HCT116 (cell line): Measurements from ENCODE around the gene CDK7. TPM values are rescaled to one million over a fixed set of nuclear protein-coding genes. Genes with fewer than 3 reads are reported as not detected.
"Not testable (repeated sequence)": the region's sequence is repeated elsewhere in the genome, so short reads cannot be mapped to it uniquely, and the experiment has no call there.

Experiments
- ATAC-seq: fragments of 200-7000 bp; cut with Tn5 transposase; 2 replicates; pipeline ENCODE4 v1.9.1; 2020; ENCODE audit warnings: mild to moderate bottlenecking, moderate library complexity
- BruUV-seq: library from RNA; stranded (reverse); fragments of 400-500 nt; replicated peaks from 2 replicates; lab custom pipeline; 2021; lab: Mats Ljungman, UMichigan
- CTCF ChIA-PET: fragments of 300-600 bp; sonication (Branson Sonifier 250); formaldehyde crosslinking; loops from one replicate; lab custom pipeline; 2021; ENCODE audit warnings: antibody characterized with exemption; lab: Charles Lee
- POLR2A ChIA-PET: fragments of 300-600, 350-600 bp; sonication (Branson Sonifier 250); formaldehyde crosslinking; loops from one replicate; lab custom pipeline; 2021; ENCODE audit warnings: antibody characterized with exemption; lab: Charles Lee
- RAD21 ChIA-PET, 2 experiments: fragments of 300-600 bp; sonication (Branson Sonifier 250); formaldehyde crosslinking; loops; one replicate each; lab custom pipeline; 2023; ENCODE audit warnings: low total read pairs in 2 of 2; ENCODE audit not compliant: uncharacterized antibody in 2 of 2, unreplicated experiment in 2 of 2, low non-redundant PET in 1 of 2; lab: Charles Lee
- DNase-seq: peaks from one replicate; pipeline ENCODE4 v3.0.0-alpha.2; 2010; ENCODE audit warnings: low read depth, low spot score
- H2AFZ ChIP-seq: fragments of 200-600 bp; shearing (Covaris generic), sonication (generic); 2 replicates; pipeline ENCODE4 v1.6.1; 2017; ENCODE audit warnings: low read depth, mixed run types, mixed read lengths, antibody characterized with exemption, low read length; ENCODE audit not compliant: poor library complexity, severe bottlenecking
- H3K27ac ChIP-seq: 2 replicates; pipeline ENCODE4 v1.5.1; 2012; ENCODE audit warnings: low read depth, low read length
- H3K27me3 ChIP-seq: fragments of 200-600 bp; sonication (generic); 2 replicates; pipeline ENCODE4 v1.6.1; 2016; ENCODE audit warnings: mixed run types, low read length, mixed read lengths; ENCODE audit not compliant: insufficient read depth
- H3K36me3 ChIP-seq, 2 experiments: fragments of 200-500 bp in 1 of 2; fragments of 200-600 bp in 1 of 2; sonication (Bioruptor generic) in 1 of 2; sonication (generic) in 1 of 2; 2 replicates each; pipeline versions ENCODE4 v1.5.1 to v1.6.1; 2014 to 2016; ENCODE audit warnings: low read length in 2 of 2, inconsistent platforms in 1 of 2, mixed read lengths in 1 of 2, mixed run types in 1 of 2; ENCODE audit not compliant: insufficient read depth in 2 of 2, control insufficient read depth in 1 of 2
- H3K4me1 ChIP-seq, 2 experiments: fragments of 200-600 bp in 1 of 2; sonication (generic) in 1 of 2; 2 replicates each; pipeline versions ENCODE4 v1.5.1 to v1.6.1; 2012 to 2017; ENCODE audit warnings: low read length in 2 of 2, inconsistent platforms in 1 of 2, mild to moderate bottlenecking in 1 of 2, mixed read lengths in 1 of 2, mixed run types in 1 of 2, moderate library complexity in 1 of 2; ENCODE audit not compliant: insufficient read depth in 2 of 2, control insufficient read depth in 1 of 2
- H3K4me2 ChIP-seq: fragments of 200-600 bp; sonication (generic); 2 replicates; pipeline ENCODE4 v1.6.1; 2017; ENCODE audit warnings: mixed run types, low read length, mixed read lengths
- H3K4me3 ChIP-seq, 2 experiments: fragments of 200-600 bp in 1 of 2; sonication (generic) in 1 of 2; replicated peaks in 1 of 2; 2 replicates each; pipeline ENCODE4 v1.5.1; 2011 to 2016; ENCODE audit warnings: low read length in 2 of 2, control low read depth in 1 of 2, low read depth in 1 of 2, mild to moderate bottlenecking in 1 of 2, mixed read lengths in 1 of 2, mixed run types in 1 of 2
- H3K79me2 ChIP-seq: fragments of 200-600 bp; sonication (generic); 2 replicates; pipeline ENCODE4 v1.6.1; 2017; ENCODE audit warnings: mild to moderate bottlenecking, mixed run types, low read length, moderate library complexity, mixed read lengths; ENCODE audit not compliant: insufficient read depth
- H3K9ac ChIP-seq: fragments of 200-600 bp; sonication (generic); 2 replicates; pipeline ENCODE4 v1.6.1; 2016; ENCODE audit warnings: low read length, mixed read lengths
- H3K9me2 ChIP-seq: fragments of 200-600 bp; sonication (generic), shearing (Covaris generic); 2 replicates; pipeline ENCODE4 v1.6.1; 2017; ENCODE audit warnings: mixed run types, mild to moderate bottlenecking, moderate library complexity; ENCODE audit not compliant: insufficient read depth
- H3K9me3 ChIP-seq, 2 experiments: fragments of 200-500 bp in 1 of 2; fragments of 200-600 bp in 1 of 2; sonication (Bioruptor generic) in 1 of 2; sonication (generic) in 1 of 2; 2 replicates each; pipeline ENCODE4 v1.6.1; 2014 to 2017; ENCODE audit warnings: low read length in 2 of 2, mixed read lengths in 2 of 2, inconsistent platforms in 1 of 2, low read depth in 1 of 2, mild to moderate bottlenecking in 1 of 2, mixed run types in 1 of 2, moderate library complexity in 1 of 2; ENCODE audit not compliant: control insufficient read depth in 1 of 2, insufficient read depth in 1 of 2
- H4K20me1 ChIP-seq: fragments of 200-600 bp; sonication (generic), shearing (Covaris generic); 2 replicates; pipeline ENCODE4 v1.6.1; 2017; ENCODE audit warnings: mixed run types, mild to moderate bottlenecking, moderate library complexity; ENCODE audit not compliant: insufficient read depth
- CBX3 ChIP-seq: IDR thresholded peaks from 2 replicates; pipeline ENCODE4 v1.6.1; 2012; ENCODE audit warnings: low read depth
- CEBPB ChIP-seq: IDR thresholded peaks from 2 replicates; pipeline ENCODE4 v1.6.1; 2012; ENCODE audit warnings: low read depth
- CTCF ChIP-seq, 3 experiments: fragments of 200-600 bp in 1 of 3; sonication (generic) in 1 of 3; IDR thresholded peaks in 2 of 3; conservative IDR thresholded peaks in 1 of 3; 2 replicates each; pipeline ENCODE4 v1.5.1; 2012 to 2017; ENCODE audit warnings: low read depth in 2 of 3, low read length in 2 of 3, antibody characterized with exemption in 1 of 3, borderline replicate concordance in 1 of 3, control low read depth in 1 of 3, mild to moderate bottlenecking in 1 of 3, mixed read lengths in 1 of 3, mixed run types in 1 of 3, moderate library complexity in 1 of 3; ENCODE audit not compliant: insufficient read depth in 1 of 3
- EGR1 ChIP-seq: IDR thresholded peaks from 2 replicates; pipeline ENCODE4 v1.6.1; 2012; ENCODE audit warnings: low read depth
- FOSL1 ChIP-seq: IDR thresholded peaks from 2 replicates; pipeline ENCODE4 v1.6.1; 2012; ENCODE audit warnings: low read depth
- JUND ChIP-seq: IDR thresholded peaks from 2 replicates; pipeline ENCODE4 v1.6.1; 2012
- SIN3A ChIP-seq: IDR thresholded peaks from 2 replicates; pipeline ENCODE4 v1.6.1; 2012; ENCODE audit warnings: low read depth
- SP1 ChIP-seq: IDR thresholded peaks from 2 replicates; pipeline ENCODE4 v1.6.1; 2012; ENCODE audit warnings: low read depth
- SRF ChIP-seq: IDR thresholded peaks from 2 replicates; pipeline ENCODE4 v1.6.1; 2012; ENCODE audit warnings: low read depth
- ZNF274 ChIP-seq: fragments of 200-500 bp; sonication (Bioruptor generic); IDR thresholded peaks from 2 replicates; pipeline ENCODE4 v1.6.1; 2014; ENCODE audit warnings: mild to moderate bottlenecking, low read depth, low read length, inconsistent platforms
- intact Hi-C: fragments of 100-400 bp; cut with micrococcal nuclease; formaldehyde crosslinking; loops from 2 replicates; pipeline ENCODE4 v1.10.0; 2022
- total RNA-seq: library from RNA; stranded (reverse); gene quantifications from one replicate; pipeline ENCODE4 v1.2.1, GENCODE V29; 2021; ENCODE audit not compliant: unreplicated experiment
- TF ChIP-seq, protein P1 (sequence below): IDR thresholded peaks from 2 replicates; pipeline ENCODE4 v1.6.1; 2012; ENCODE audit warnings: low read depth
- TF ChIP-seq, protein P2 (sequence below): IDR thresholded peaks from 2 replicates; pipeline ENCODE4 v1.6.1; 2012

The CDK7 gene
- total RNA-seq, 1 experiment from 2014 or later: 67.0 TPM

DNA sequence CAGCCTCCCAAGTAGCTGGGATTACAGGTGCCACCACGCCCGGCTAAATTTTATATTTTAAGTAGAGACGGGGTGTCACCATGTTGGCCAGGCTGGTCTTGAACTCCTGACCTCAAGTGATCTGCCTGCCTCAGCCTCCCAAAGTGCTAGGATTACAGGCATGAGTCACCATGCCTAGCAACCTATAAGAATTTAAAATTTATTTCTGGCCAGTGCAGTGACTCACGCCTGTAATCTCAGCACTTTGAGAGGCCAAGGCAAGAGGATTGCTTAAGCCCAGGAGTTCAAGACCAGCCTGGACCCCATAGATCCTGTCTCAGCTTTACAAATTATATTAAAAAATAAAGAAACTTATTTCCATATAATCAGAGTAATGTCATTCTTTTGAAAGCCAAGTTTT, 21.3 kb downstream of the CDK7 start:
- H2AFZ ChIP-seq, H3K27me3 ChIP-seq, H3K4me3 ChIP-seq, H3K9me3 ChIP-seq, H3K9me2 ChIP-seq, H4K20me1 ChIP-seq, RAD21 ChIA-PET, BruUV-seq, POLR2A ChIA-PET, H3K9ac ChIP-seq: not testable (repeated sequence)
- peak; percentile 55; the same call in 1 of the 2 replicates for TF ChIP-seq CEBPB
- peak; percentile 66 for TF ChIP-seq JUND
- peak; percentile 63 for TF ChIP-seq FOSL1
- peak; percentile 22; the same call in 1 of the 2 replicates for TF ChIP-seq SRF
- TF ChIP-seq CBX3: peak; percentile 67
- peak; percentile 27; the same call in 1 of the 2 replicates for TF ChIP-seq SP1
- intact Hi-C loops: loop anchor here (1.0 kb wide), 1 partner anchor 39 kb away; a partner anchor contains a TSS
- H3K4me1 ChIP-seq: peaks cover 12 to 22% of the 10 kb centered on the region in 2 experiments
- H3K36me3 ChIP-seq: peaks cover 19 to 23% of the 10 kb centered on the region in 2 experiments; a peak in 3 of 4 replicates
- H3K79me2 ChIP-seq: peaks cover 42% of the 10 kb centered on the region
- DNase-seq (peak; percentile 50), ATAC-seq (peak; percentile 91)
- peak overlapping the region; percentile 44 for H3K4me2 ChIP-seq
- H3K27ac ChIP-seq: peak overlapping the region; percentile 10; the same call in 1 of the 2 replicates
- CTCF ChIA-PET: interaction anchor here (1.0 kb wide), 1 partner anchor 10 kb away, joined by 3 read pairs; no protein-coding TSS in a partner anchor

- no peak for ATAC-seq
- Histone ChIP-seq H3K27ac (no peak overlapping the region), H3K9me3 (no peaks in the 10 kb centered on the region), H3K4me3 (no peak overlapping the region), H3K4me2 (no peak overlapping the region), H4K20me1 (no peaks in the 10 kb centered on the region), H3K9ac (no peak overlapping the region), H2AFZ (no peak overlapping the region), H3K27me3 (no peaks in the 10 kb centered on the region), H3K4me1 (peaks cover 12 to 22% of the 10 kb centered on the region in 2 experiments), H3K79me2 (peaks cover 28% of the 10 kb centered on the region), H3K9me2 (no peaks in the 10 kb centered on the region), H3K36me3 (peaks cover 22 to 27% of the 10 kb centered on the region in 2 experiments; a peak in 3 of 4 replicates)
- intact Hi-C loops: no loop called here
- ChIA-PET POLR2A (no interaction called here), CTCF (no interaction called here), RAD21 (no interaction called here)
- no TSS peak for BruUV-seq
- no peak for DNase-seq
- TF ChIP-seq CEBPB (no peak), ZNF274 (no peak), CTCF (IDR thresholded peaks at IDR 0.05 in 2 of 3, conservative IDR thresholded peaks at IDR 0.05 in 1 of 3; ENCODE audit: borderline replicate concordance in 1 of 3, insufficient read depth in 1 of 3, low read depth in 2 of 3, low read length in 2 of 3) (no peak), EGR1 (no peak), SRF (no peak), CBX3 (no peak), SIN3A (no peak)
- TF ChIP-seq, protein P1, sequence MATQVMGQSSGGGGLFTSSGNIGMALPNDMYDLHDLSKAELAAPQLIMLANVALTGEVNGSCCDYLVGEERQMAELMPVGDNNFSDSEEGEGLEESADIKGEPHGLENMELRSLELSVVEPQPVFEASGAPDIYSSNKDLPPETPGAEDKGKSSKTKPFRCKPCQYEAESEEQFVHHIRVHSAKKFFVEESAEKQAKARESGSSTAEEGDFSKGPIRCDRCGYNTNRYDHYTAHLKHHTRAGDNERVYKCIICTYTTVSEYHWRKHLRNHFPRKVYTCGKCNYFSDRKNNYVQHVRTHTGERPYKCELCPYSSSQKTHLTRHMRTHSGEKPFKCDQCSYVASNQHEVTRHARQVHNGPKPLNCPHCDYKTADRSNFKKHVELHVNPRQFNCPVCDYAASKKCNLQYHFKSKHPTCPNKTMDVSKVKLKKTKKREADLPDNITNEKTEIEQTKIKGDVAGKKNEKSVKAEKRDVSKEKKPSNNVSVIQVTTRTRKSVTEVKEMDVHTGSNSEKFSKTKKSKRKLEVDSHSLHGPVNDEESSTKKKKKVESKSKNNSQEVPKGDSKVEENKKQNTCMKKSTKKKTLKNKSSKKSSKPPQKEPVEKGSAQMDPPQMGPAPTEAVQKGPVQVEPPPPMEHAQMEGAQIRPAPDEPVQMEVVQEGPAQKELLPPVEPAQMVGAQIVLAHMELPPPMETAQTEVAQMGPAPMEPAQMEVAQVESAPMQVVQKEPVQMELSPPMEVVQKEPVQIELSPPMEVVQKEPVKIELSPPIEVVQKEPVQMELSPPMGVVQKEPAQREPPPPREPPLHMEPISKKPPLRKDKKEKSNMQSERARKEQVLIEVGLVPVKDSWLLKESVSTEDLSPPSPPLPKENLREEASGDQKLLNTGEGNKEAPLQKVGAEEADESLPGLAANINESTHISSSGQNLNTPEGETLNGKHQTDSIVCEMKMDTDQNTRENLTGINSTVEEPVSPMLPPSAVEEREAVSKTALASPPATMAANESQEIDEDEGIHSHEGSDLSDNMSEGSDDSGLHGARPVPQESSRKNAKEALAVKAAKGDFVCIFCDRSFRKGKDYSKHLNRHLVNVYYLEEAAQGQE: no peak
- TF ChIP-seq, protein P2, sequence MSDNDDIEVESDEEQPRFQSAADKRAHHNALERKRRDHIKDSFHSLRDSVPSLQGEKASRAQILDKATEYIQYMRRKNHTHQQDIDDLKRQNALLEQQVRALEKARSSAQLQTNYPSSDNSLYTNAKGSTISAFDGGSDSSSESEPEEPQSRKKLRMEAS: no peak
Measured at GRCh38 chr5:69257577-69257976, 22.9 kb downstream of the CDK7 start.
